Glomerular visceral epithelial cell (primary cell): ENCODE results near the gene AURKAIP1.
"Not testable (repeated sequence)": the region's sequence is repeated elsewhere in the genome, so short reads cannot be mapped to it uniquely, and the experiment has no call there.

ENCODE experiments used
- DNase-seq: peaks from one replicate; pipeline ENCODE4 v3.0.0-alpha.2; 2016; ENCODE audit errors: extremely low spot score

Gene AURKAIP1

GRCh38 chr1:1406821-1407635 lies 32.0 kb upstream of the AURKAIP1 start, which contains the start of gene MRPL20:
MRPL20 (minus strand) TSS chr1:1407293; CDS start chr1:1407217, 76 bp downstream.
- DNase-seq, result peak; percentile 87

GRCh38 chr1:1406101-1406820 lies 31.3 kb upstream of the AURKAIP1 start:
- DNase-seq, result no peak

- DNase-seq, result no peak
Observed at GRCh38 chr1:1403653-1404052, 28.6 kb upstream of the AURKAIP1 start.

GRCh38 chr1:1402901-1403392 lies 27.9 kb upstream of the AURKAIP1 start:
- DNase-seq, result not testable (repeated sequence)

GRCh38 chr1:1402072-1402900 lies 27.3 kb upstream of the AURKAIP1 start:
- DNase-seq, result peak; percentile 45

- DNase-seq, result no peak
Observed at GRCh38 chr1:1401457-1402010, 26.5 kb upstream of the AURKAIP1 start.

- no peak for DNase-seq
Observed at GRCh38 chr1:1400576-1401456, 25.8 kb upstream of the AURKAIP1 start.

- DNase-seq, result peak; percentile 25
Observed at GRCh38 chr1:1399872-1400575, 25.0 kb upstream of the AURKAIP1 start.

GRCh38 chr1:1399187-1399871 lies 24.3 kb upstream of the AURKAIP1 start, which contains the start of gene CCNL2:
CCNL2 (minus strand) TSS chr1:1399335; CDS start chr1:1399306, 29 bp downstream.
- peak; percentile 99 for DNase-seq

GRCh38 chr1:1398677-1399186 lies 23.7 kb upstream of the AURKAIP1 start:
- no peak for DNase-seq

- no peak for DNase-seq
Observed at GRCh38 chr1:1397839-1398523, 23.0 kb upstream of the AURKAIP1 start.

- DNase-seq, result no peak
Observed at GRCh38 chr1:1395166-1395565, 20.2 kb upstream of the AURKAIP1 start.

- no peak for DNase-seq
Observed at GRCh38 chr1:1394116-1394515, 19.1 kb upstream of the AURKAIP1 start.

GRCh38 chr1:1393428-1393827 lies 18.4 kb upstream of the AURKAIP1 start:
- no peak for DNase-seq

- no peak for DNase-seq
Observed at GRCh38 chr1:1393014-1393413, 18.0 kb upstream of the AURKAIP1 start.

- no peak for DNase-seq
Observed at GRCh38 chr1:1391225-1391624, 16.2 kb upstream of the AURKAIP1 start.

GRCh38 chr1:1390675-1391074 lies 15.7 kb upstream of the AURKAIP1 start:
- no peak for DNase-seq

GRCh38 chr1:1388078-1388472 lies 13.1 kb upstream of the AURKAIP1 start:
- no peak for DNase-seq
